ENCODE results near the gene RASSF3. TPM values are rescaled to one million over a fixed set of nuclear protein-coding genes. Genes with fewer than 3 reads are reported as not detected.

RASSF3 gene
- total RNA-seq, 2 donors from 2014 or later, result 52.0 to 54.5 TPM

DNA sequence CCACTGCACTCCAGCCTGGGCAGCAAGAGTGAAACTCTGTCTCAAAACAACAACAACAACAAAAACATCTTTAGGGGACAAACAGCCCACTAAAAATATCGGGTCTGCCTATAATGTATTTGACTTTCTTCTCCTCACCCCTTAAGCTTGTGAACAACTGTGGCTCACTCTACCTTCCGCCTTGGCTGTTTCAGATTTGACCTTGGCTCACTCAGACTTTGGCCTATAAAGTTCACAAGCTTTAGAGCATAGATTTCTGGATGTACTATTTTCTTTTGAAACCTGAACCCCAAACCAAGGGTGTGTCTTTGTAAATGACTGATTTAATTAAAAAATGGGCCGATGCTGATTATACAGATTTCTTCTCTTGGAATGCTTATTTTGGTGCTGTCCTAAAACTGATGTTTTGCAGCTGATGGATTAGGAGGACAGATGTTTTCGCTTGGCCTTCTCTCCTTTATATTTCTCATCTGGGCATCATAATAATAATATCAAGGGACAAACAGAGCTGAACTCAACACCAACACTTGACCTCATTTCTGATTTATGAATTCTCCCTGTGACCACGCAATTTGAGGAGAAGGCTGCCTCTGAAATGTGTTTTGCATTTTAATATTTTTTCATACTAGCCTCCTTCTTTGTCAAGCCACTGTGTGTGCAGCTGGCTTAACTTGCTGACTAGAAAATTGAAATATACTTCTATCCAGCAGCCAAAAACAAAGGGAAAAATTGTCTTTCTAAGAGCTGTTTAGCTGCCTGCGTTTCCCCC lies 40.2 kb upstream of the RASSF3 start:
- no peak overlapping the region for H3K27ac ChIP-seq (ENCODE audit: low read depth, low read length)
- no peak overlapping the region for H3K4me3 ChIP-seq (ENCODE audit: low read length)
- Mint-ChIP-seq H3K27ac (no peak overlapping the region), H3K36me3 (ENCODE audit: low read depth) (no peaks in the 10 kb centered on the region), H3K4me1 (peaks cover 21% of the 10 kb centered on the region), H3K4me3 (no peak overlapping the region), H3K9me3 (peaks cover 17% of the 10 kb centered on the region), H3K27me3 (ENCODE audit: insufficient read depth) (no peaks in the 10 kb centered on the region)
- no peaks in the 10 kb centered on the region for H3K36me3 ChIP-seq (ENCODE audit: control insufficient read depth, insufficient read depth, low read length)
- peaks cover 9% of the 10 kb centered on the region for H3K9me3 ChIP-seq (ENCODE audit: control insufficient read depth, low read length)
- no peak for DNase-seq
- no peak overlapping the region for H3K9ac ChIP-seq (ENCODE audit: extremely low read depth, low read length, poor library complexity, severe bottlenecking)
- TF ChIP-seq, protein P1, sequence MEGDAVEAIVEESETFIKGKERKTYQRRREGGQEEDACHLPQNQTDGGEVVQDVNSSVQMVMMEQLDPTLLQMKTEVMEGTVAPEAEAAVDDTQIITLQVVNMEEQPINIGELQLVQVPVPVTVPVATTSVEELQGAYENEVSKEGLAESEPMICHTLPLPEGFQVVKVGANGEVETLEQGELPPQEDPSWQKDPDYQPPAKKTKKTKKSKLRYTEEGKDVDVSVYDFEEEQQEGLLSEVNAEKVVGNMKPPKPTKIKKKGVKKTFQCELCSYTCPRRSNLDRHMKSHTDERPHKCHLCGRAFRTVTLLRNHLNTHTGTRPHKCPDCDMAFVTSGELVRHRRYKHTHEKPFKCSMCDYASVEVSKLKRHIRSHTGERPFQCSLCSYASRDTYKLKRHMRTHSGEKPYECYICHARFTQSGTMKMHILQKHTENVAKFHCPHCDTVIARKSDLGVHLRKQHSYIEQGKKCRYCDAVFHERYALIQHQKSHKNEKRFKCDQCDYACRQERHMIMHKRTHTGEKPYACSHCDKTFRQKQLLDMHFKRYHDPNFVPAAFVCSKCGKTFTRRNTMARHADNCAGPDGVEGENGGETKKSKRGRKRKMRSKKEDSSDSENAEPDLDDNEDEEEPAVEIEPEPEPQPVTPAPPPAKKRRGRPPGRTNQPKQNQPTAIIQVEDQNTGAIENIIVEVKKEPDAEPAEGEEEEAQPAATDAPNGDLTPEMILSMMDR (conservative IDR thresholded peaks at IDR 0.05), result no peak
- 92 to 96% methylated on average over 4 to 6 of the region's 6 CpGs for whole genome bisulfite sequencing, 2 experiments (ENCODE audit: insufficient coverage in 1 of 2, insufficient read length in 1 of 2)
- H3K4me1 ChIP-seq (ENCODE audit: control insufficient read depth, insufficient read depth, low read length), result peaks cover 6% of the 10 kb centered on the region
- H3K27me3 ChIP-seq (ENCODE audit: control insufficient read depth, insufficient read depth, low read length, poor library complexity, severe bottlenecking), result no peaks in the 10 kb centered on the region

DNA sequence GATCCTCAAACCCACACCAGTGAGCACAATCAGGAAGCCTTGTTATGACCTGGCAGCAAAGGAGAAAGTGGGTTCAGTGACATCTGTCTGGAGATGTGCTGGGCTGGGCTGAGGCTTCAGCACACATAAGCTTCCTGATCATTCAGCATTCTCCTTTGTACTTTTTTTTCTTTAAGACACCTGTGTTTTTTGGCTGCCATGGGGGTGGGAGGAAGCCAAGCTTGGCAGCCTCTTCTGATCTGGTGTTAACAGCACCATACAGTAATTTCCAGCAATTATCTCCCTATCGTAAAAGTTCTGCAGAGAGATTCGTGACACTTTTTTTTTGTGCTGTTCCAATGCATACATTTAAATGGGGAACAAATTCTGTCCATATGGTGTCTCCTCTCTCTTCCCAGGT lies 38.9 kb upstream of the RASSF3 start:
- Mint-ChIP-seq H3K9me3 (peaks cover 25% of the 10 kb centered on the region), H3K27me3 (ENCODE audit: insufficient read depth) (no peaks in the 10 kb centered on the region), H3K4me1 (peaks cover 16% of the 10 kb centered on the region), H3K27ac (no peak overlapping the region), H3K36me3 (ENCODE audit: low read depth) (no peaks in the 10 kb centered on the region), H3K4me3 (no peak overlapping the region)
- no peak overlapping the region for H3K9ac ChIP-seq (ENCODE audit: extremely low read depth, low read length, poor library complexity, severe bottlenecking)
- no peak overlapping the region for H3K4me3 ChIP-seq (ENCODE audit: low read length)
- H3K27me3 ChIP-seq (ENCODE audit: control insufficient read depth, insufficient read depth, low read length, poor library complexity, severe bottlenecking), result no peaks in the 10 kb centered on the region
- peaks cover 15% of the 10 kb centered on the region for H3K9me3 ChIP-seq (ENCODE audit: control insufficient read depth, low read length)
- 88 to 100% methylated on average over 2 of the region's 2 CpGs for WGBS, 2 experiments (ENCODE audit: insufficient coverage in 1 of 2, insufficient read length in 1 of 2)
- TF ChIP-seq, protein P1 (conservative IDR thresholded peaks at IDR 0.05), result no peak
- no peak for DNase-seq
- H3K27ac ChIP-seq (ENCODE audit: low read depth, low read length), result no peak overlapping the region
- peaks cover 6% of the 10 kb centered on the region for H3K4me1 ChIP-seq (ENCODE audit: control insufficient read depth, insufficient read depth, low read length)
- H3K36me3 ChIP-seq (ENCODE audit: control insufficient read depth, insufficient read depth, low read length), result no peaks in the 10 kb centered on the region

DNA sequence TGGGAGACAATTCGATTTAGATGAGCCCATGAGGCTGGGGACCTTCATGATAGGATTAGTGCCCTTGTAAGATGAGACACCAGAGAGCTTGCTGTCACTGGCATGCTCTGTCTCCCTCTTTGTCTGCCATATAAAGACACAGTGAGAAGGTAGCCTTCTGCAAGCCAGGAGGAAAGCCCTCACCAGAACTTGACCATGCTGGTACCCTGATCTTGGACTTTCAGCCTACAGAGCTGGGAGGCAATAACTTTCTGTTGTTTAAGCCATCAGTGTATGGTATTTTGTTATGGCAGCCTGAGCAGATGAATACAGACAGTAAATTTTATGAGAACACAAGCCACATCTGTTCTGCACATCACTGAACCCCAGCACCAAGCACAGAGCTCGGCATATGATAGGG lies 38.1 kb upstream of the RASSF3 start:
- H3K27ac Mint-ChIP-seq, result no peak overlapping the region
- Histone ChIP-seq H3K27me3 (ENCODE audit: control insufficient read depth, insufficient read depth, low read length, poor library complexity, severe bottlenecking) (no peaks in the 10 kb centered on the region), H3K27ac (ENCODE audit: low read depth, low read length) (no peak overlapping the region), H3K4me3 (ENCODE audit: low read length) (no peak overlapping the region), H3K4me1 (ENCODE audit: control insufficient read depth, insufficient read depth, low read length) (peaks cover 3% of the 10 kb centered on the region), H3K36me3 (ENCODE audit: control insufficient read depth, insufficient read depth, low read length) (no peaks in the 10 kb centered on the region), H3K9ac (ENCODE audit: extremely low read depth, low read length, poor library complexity, severe bottlenecking) (no peak overlapping the region), H3K9me3 (ENCODE audit: control insufficient read depth, low read length) (peaks cover 15% of the 10 kb centered on the region)
- peaks cover 25% of the 10 kb centered on the region for H3K9me3 Mint-ChIP-seq
- no peaks in the 10 kb centered on the region for H3K27me3 Mint-ChIP-seq (ENCODE audit: insufficient read depth)
- H3K4me3 Mint-ChIP-seq, result no peak overlapping the region
- no peaks in the 10 kb centered on the region for H3K36me3 Mint-ChIP-seq (ENCODE audit: low read depth)
- H3K4me1 Mint-ChIP-seq, result peaks cover 8% of the 10 kb centered on the region
- 86% methylated on average over 1 of the region's 2 CpGs; no CpG with 5 or more reads in 1 of the 2 experiments for WGBS, 2 experiments (ENCODE audit: insufficient coverage in 1 of 2, insufficient read length in 1 of 2)
- no peak for DNase-seq
- TF ChIP-seq, protein P1 (conservative IDR thresholded peaks at IDR 0.05), result no peak

All from endodermal cell (in vitro differentiated cells).